DMS153 treated with DMSO at 0.1 percent for 48 hours (cell line): ENCODE data around the gene COLGALT1.

Experiments used
- DNase-seq: peaks from one replicate; lab custom pipeline; 2025; ENCODE audit not compliant: unreplicated experiment; lab: John Stamatoyannopoulos, UW

Gene COLGALT1

DNA sequence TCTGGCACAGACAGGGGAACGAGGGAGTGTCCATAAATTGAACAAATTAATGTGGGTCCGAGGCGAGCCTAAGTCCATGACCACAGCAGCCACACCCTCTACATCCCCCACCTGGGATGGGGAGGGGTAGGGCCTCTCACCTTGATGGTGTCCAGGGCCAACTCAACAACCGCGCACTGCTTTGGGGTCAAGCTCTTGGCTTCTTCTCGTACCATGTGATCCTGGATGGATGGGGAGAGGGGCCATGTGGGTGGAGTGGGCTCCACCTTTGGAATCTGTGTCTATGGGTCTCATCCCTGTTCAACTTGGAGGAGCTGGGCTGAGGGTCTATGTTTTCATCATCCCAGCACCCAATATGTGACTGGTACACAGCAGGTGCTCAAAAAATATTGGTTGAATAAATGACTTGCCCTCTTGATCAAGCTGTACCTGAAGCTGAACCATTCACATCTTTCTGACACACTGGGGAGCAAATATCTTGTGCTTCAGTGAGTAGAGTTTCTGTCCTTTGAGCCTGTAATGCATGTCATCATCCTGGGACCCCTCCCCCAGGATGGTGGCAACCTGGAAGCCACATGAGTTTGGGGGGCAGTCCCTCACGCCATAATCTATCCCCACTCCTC lies 62.9 kb downstream of the COLGALT1 start:
- DNase-seq = no peak

GRCh38 chr19:17618936-17619335 lies 63.5 kb downstream of the COLGALT1 start:
- no peak for DNase-seq

- DNase-seq = no peak
Observed at GRCh38 chr19:17620696-17621095, 65.2 kb downstream of the COLGALT1 start.

- no peak for DNase-seq
Observed at GRCh38 chr19:17623224-17623935, 67.9 kb downstream of the COLGALT1 start.

DNA sequence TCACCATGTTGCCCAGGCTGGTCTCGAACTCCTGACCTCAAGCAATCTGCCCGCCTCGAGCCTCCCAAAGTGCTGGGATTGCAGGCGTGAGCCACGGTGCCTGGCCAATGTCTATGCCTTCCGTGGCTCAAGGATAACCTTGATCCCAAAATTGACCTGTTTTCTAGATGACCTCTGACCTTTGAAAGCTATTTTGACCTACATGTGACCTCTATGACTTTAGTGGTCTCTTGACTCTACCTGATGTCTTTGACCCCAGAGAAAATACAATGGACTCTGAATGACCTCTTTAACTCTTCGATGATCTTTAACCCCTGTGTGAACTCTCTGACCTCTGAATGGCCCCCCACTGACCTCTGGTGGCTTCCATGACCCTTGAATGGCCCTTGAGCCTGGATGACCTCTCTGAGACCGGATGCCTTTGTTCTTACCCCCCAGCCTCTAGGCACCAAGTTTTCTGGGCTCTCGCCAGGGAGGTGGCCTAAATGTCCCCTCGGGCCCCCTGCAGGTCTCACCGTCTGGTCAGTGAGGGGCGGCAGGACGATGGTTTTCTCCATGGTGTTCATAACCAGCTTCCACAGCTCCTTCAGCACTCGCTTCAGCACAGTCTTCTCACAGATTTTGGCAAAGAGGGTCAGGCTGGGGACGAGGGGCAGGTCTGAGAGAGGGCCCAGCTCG lies 69.0 kb downstream of the COLGALT1 start:
- no peak for DNase-seq

DNA sequence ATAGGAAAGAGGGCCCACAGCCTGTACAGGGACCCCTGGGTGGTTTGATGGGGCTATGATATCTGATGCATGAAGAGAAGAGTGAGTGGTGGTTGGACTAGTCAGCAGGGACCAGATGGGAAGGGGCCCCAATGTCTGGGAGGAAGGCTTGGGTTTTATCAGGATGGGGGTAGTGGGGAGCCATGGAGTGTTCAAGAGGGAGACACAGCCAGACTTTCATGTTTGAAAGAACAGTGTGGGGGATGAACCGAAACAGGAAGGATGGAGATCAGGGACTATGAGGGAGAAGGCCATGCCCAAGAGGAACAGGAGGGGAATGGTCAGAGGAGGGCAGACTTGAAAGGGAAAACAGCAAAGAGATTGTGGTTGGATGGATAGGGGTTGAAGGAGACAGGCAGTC lies 69.6 kb downstream of the COLGALT1 start:
- no peak for DNase-seq

- DNase-seq = no peak
Observed at GRCh38 chr19:17625980-17626379, 70.5 kb downstream of the COLGALT1 start.

- no peak for DNase-seq
Observed at GRCh38 chr19:17626456-17627015, 71.1 kb downstream of the COLGALT1 start.

GRCh38 chr19:17627161-17627560 lies 71.7 kb downstream of the COLGALT1 start:
- no peak for DNase-seq

DNA sequence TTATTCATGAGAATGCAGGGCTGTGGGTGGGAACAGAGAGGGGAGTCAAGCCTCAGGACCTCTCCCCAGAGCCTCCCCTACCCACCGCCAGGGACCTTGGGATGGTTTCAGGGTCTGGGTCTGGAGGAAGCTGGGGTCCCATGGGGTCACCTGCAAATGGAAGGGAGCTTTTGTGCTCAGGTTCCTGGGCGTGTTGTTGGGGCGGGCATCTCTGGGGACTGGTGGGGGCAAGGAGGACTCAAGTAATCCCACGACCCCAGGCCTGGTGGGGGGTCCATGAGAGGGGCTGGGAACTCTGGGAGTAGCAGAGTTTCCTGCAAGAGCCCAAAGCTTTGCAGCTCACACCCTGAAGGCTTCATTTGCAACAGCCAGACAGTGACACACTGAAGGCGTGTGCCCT lies 72.5 kb downstream of the COLGALT1 start:
- no peak for DNase-seq

GRCh38 chr19:17629760-17630159 lies 74.3 kb downstream of the COLGALT1 start:
- DNase-seq = no peak

DNA sequence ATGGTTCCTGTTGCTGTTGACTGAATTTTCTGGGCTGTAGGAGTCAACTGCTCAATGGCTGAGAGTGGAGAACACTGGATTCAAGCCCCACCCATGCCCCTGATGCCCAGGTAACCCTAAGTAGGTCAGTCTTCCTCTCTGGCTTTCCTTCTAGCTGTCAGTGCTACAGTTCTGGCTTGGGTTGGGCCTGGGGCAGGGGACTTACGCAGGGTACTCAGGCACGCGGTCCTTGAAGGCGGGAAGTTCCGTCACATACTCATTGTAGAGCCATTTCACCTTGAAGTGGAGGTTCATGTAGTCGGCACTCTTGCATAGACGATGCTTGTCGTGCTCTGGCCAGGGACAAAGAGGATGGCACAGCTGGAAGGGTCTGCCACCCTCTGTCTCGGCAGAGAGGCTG lies 77.1 kb downstream of the COLGALT1 start:
- no peak for DNase-seq
